Melanocyte of skin (primary cell): Measurements from ENCODE around the gene SPOCD1. TPM values are rescaled to one million over a fixed set of nuclear protein-coding genes. Genes with fewer than 3 reads are reported as not detected.

ENCODE experiments used
- small RNA-seq, 2 donors: library from RNA; depleted of rRNA; stranded (forward); fragments of <200 nt; gene quantifications; one replicate each; pipeline ENCODE3, GENCODE V24; 2012
- total RNA-seq, 2 donors: library from RNA; depleted of rRNA; stranded (reverse); fragments of >200 nt; gene quantifications; 2 replicates each; pipeline ENCODE4 v1.2.3, GENCODE V29; 2012

Gene SPOCD1
- 10 to 100 TPM in 1 of 2 donors, 1 to 10 TPM in 1; 6.2 to 15.0 TPM for total RNA-seq

GRCh38 chr1:31815752-31816500 is at the start of gene SPOCD1:
Gene SPOCD1, minus strand, starts transcription at chr1:31816022. Its CDS starts 689 bp downstream, at chr1:31815333.

GRCh38 chr1:31764312-31765040 is 51.3 kb downstream of the SPOCD1 start, which contains the start of gene ADGRB2:
Gene ADGRB2, minus strand, starts transcription at chr1:31764340. Its CDS starts 7,119 bp downstream, at chr1:31757221.

Small RNA genes within 50 kb of the gene (small RNA-seq; reads per million reads assigned to genes)
- 0 reads per million in 2 donors for gene MIR4254

Other genes starting within 250 kb of the SPOCD1 start
- under 1 TPM in 1 of 2 donors, not detected in 1; 0.33 TPM for gene TINAGL1, start 239.5 kb downstream of the SPOCD1 start, total RNA-seq
- not detected for gene HCRTR1, start 198.3 kb downstream of the SPOCD1 start, total RNA-seq
- 10 to 100 TPM; 76.1 to 90.2 TPM for gene PEF1, start 171.1 kb downstream of the SPOCD1 start, total RNA-seq
- 1 to 10 TPM; 9.3 TPM for gene COL16A1, start 112.0 kb downstream of the SPOCD1 start, total RNA-seq
- 1 to 10 TPM; 1.3 to 3.4 TPM for gene ADGRB2, start 51.7 kb downstream of the SPOCD1 start, total RNA-seq
- 100 to 1,000 TPM; 188 to 216 TPM for gene PTP4A2, start 122.3 kb upstream of the SPOCD1 start, total RNA-seq
- gene KHDRBS1, start 197.8 kb upstream of the SPOCD1 start, total RNA-seq, result 10 to 100 TPM; 29.9 to 52.9 TPM